CD8-positive, alpha-beta memory T cell (primary cell): ENCODE results near the gene XRCC4. TPM values are rescaled to one million over a fixed set of nuclear protein-coding genes. Genes with fewer than 3 reads are reported as not detected.
"Not testable (repeated sequence)": the region's sequence is repeated elsewhere in the genome, so short reads cannot be mapped to it uniquely, and the experiment has no call there.

ENCODE experiments used
- CTCF ChIA-PET: fragments of 350-600 bp; sonication (Branson Sonifier 250); formaldehyde crosslinking; loops from one replicate; lab custom pipeline; 2021; ENCODE audit warnings: antibody characterized with exemption; lab: Charles Lee
- POLR2A ChIA-PET: fragments of 350-600 bp; sonication (Branson Sonifier 250); formaldehyde crosslinking; loops from one replicate; lab custom pipeline; 2021; ENCODE audit warnings: antibody characterized with exemption; lab: Charles Lee
- DNase-seq, 5 donors: peaks; one replicate each; pipeline versions ENCODE4 v3.0.0 to v3.0.0-alpha.2; 2020 to 2022; ENCODE audit warnings: mixed read lengths in 1 of 5
- H3K27ac ChIP-seq: one replicate; pipeline ENCODE4 v1.7.0; 2013; ENCODE audit warnings: low read depth, mild to moderate bottlenecking, low read length, moderate library complexity
- H3K27me3 ChIP-seq: 2 replicates; pipeline ENCODE4 v1.7.0; 2013; ENCODE audit warnings: low read length, mild to moderate bottlenecking; ENCODE audit not compliant: insufficient read depth, poor library complexity, severe bottlenecking
- H3K36me3 ChIP-seq: 2 replicates; pipeline ENCODE4 v1.7.0; 2013; ENCODE audit warnings: mild to moderate bottlenecking, low read length, moderate library complexity; ENCODE audit not compliant: insufficient read depth
- H3K4me1 ChIP-seq: 2 replicates; pipeline ENCODE4 v1.7.0; 2013; ENCODE audit warnings: mild to moderate bottlenecking, low read length, moderate library complexity; ENCODE audit not compliant: insufficient read depth
- H3K4me3 ChIP-seq: 2 replicates; pipeline ENCODE4 v1.7.0; 2013; ENCODE audit warnings: mild to moderate bottlenecking, low read length
- H3K9me3 ChIP-seq: 2 replicates; pipeline ENCODE4 v1.7.0; 2013; ENCODE audit warnings: mild to moderate bottlenecking, low read length
- H3K27ac Mint-ChIP-seq, 8 donors: one replicate each; pipeline ENCODE4 v1.8.0; 2020 to 2021; ENCODE audit warnings: mixed read lengths in 8 of 8, mild to moderate bottlenecking in 6 of 8, inconsistent platforms in 3 of 8, moderate library complexity in 3 of 8
- H3K27me3 Mint-ChIP-seq, 2 donors: one replicate each; pipeline ENCODE4 v1.8.0; 2020 to 2021; ENCODE audit warnings: mixed read lengths in 2 of 2, mild to moderate bottlenecking in 1 of 2, moderate library complexity in 1 of 2
- H3K36me3 Mint-ChIP-seq, 3 donors: one replicate each; pipeline ENCODE4 v1.8.0; 2020 to 2021; ENCODE audit warnings: mixed read lengths in 3 of 3, inconsistent platforms in 1 of 3, mild to moderate bottlenecking in 1 of 3
- H3K4me1 Mint-ChIP-seq, 3 donors: one replicate each; pipeline ENCODE4 v1.8.0; 2020 to 2021; ENCODE audit warnings: mixed read lengths in 3 of 3, inconsistent platforms in 1 of 3, mild to moderate bottlenecking in 1 of 3
- H3K4me3 Mint-ChIP-seq, 7 donors: one replicate each; pipeline ENCODE4 v1.8.0; 2020 to 2021; ENCODE audit warnings: mixed read lengths in 7 of 7, mild to moderate bottlenecking in 6 of 7, moderate library complexity in 4 of 7, inconsistent platforms in 2 of 7
- H3K9me3 Mint-ChIP-seq, 5 donors: one replicate each; pipeline ENCODE4 v1.8.0; 2020 to 2022; ENCODE audit warnings: mixed read lengths in 5 of 5, mild to moderate bottlenecking in 3 of 5, moderate library complexity in 2 of 5, inconsistent platforms in 1 of 5
- polyA plus RNA-seq: library from polyadenylated mRNA; unstranded; fragments of 300-500 nt; fragmentation: Illumina TruSeq; gene quantifications from one replicate; pipeline ENCODE4 v1.2.3, GENCODE V29; 2021
- total RNA-seq, 2 experiments: library from RNA; stranded (reverse); gene quantifications; one replicate each; pipeline ENCODE4 v1.2.3, GENCODE V29; 2021

XRCC4 gene
- total and polyA plus RNA-seq, 3 experiments from 2014 or later, result 6.9 to 10.0 (median 8.3) TPM

- CTCF ChIA-PET, result no interaction called here
- Mint-ChIP-seq H3K4me1 (peaks cover 0 to 5% (median 4%) of the 10 kb centered on the region in 3 donors), H3K27me3 (no peaks in the 10 kb centered on the region), H3K27ac (no peak overlapping the region), H3K4me3 (no peak overlapping the region), H3K36me3 (peaks cover 2 to 4% (median 4%) of the 10 kb centered on the region in 3 donors), H3K9me3 (no peaks in the 10 kb centered on the region)
- Histone ChIP-seq H3K36me3 (no peaks in the 10 kb centered on the region), H3K4me1 (no peaks in the 10 kb centered on the region), H3K27ac (no peak overlapping the region), H3K27me3 (no peaks in the 10 kb centered on the region), H3K4me3 (no peak overlapping the region), H3K9me3 (no peaks in the 10 kb centered on the region)
- POLR2A ChIA-PET, result no interaction called here
- no peak for DNase-seq
Observed at GRCh38 chr5:83148370-83148769, 71.0 kb downstream of the XRCC4 start.

GRCh38 chr5:83149671-83150070 lies 72.3 kb downstream of the XRCC4 start:
- Histone ChIP-seq H3K4me1 (no peaks in the 10 kb centered on the region), H3K9me3 (no peaks in the 10 kb centered on the region), H3K27ac (no peak overlapping the region), H3K27me3 (no peaks in the 10 kb centered on the region), H3K4me3 (no peak overlapping the region), H3K36me3 (no peaks in the 10 kb centered on the region)
- Mint-ChIP-seq H3K9me3 (no peaks in the 10 kb centered on the region), H3K27me3 (no peaks in the 10 kb centered on the region), H3K36me3 (peaks cover 0 to 4% (median 2%) of the 10 kb centered on the region in 3 donors), H3K4me3 (no peak overlapping the region), H3K4me1 (peaks cover 0 to 5% (median 4%) of the 10 kb centered on the region in 3 donors), H3K27ac (no peak overlapping the region)
- POLR2A ChIA-PET, result no interaction called here
- no peak for DNase-seq
- CTCF ChIA-PET, result no interaction called here

GRCh38 chr5:83151821-83152220 lies 74.5 kb downstream of the XRCC4 start:
- H3K36me3 Mint-ChIP-seq, result no peaks in the 10 kb centered on the region
- Histone ChIP-seq H3K27me3 (no peaks in the 10 kb centered on the region), H3K27ac (no peak overlapping the region), H3K4me1 (no peaks in the 10 kb centered on the region), H3K9me3 (no peaks in the 10 kb centered on the region), H3K4me3 (no peak overlapping the region), H3K36me3 (no peaks in the 10 kb centered on the region)
- DNase-seq, result no peak
- no peaks in the 10 kb centered on the region for H3K9me3 Mint-ChIP-seq
- CTCF ChIA-PET, result no interaction called here
- H3K27me3 Mint-ChIP-seq, result no peaks in the 10 kb centered on the region
- H3K4me1 Mint-ChIP-seq, result peaks cover 0 to 5% (median 4%) of the 10 kb centered on the region in 3 donors
- POLR2A ChIA-PET, result no interaction called here
- no peak overlapping the region for H3K4me3 Mint-ChIP-seq
- no peak overlapping the region for H3K27ac Mint-ChIP-seq

GRCh38 chr5:83152996-83153395 lies 75.6 kb downstream of the XRCC4 start:
- H3K27ac ChIP-seq, H3K4me3 Mint-ChIP-seq, POLR2A ChIA-PET, CTCF ChIA-PET, H3K27ac Mint-ChIP-seq, H3K4me1 Mint-ChIP-seq, H3K4me1 ChIP-seq, H3K36me3 ChIP-seq, H3K27me3 ChIP-seq, DNase-seq, H3K36me3 Mint-ChIP-seq, H3K9me3 Mint-ChIP-seq, H3K4me3 ChIP-seq, H3K9me3 ChIP-seq, H3K27me3 Mint-ChIP-seq: not testable (repeated sequence)

GRCh38 chr5:83156001-83156400 lies 78.7 kb downstream of the XRCC4 start:
- no peaks in the 10 kb centered on the region for H3K36me3 Mint-ChIP-seq
- Histone ChIP-seq H3K36me3 (no peaks in the 10 kb centered on the region), H3K9me3 (no peaks in the 10 kb centered on the region), H3K27ac (no peak overlapping the region), H3K27me3 (no peaks in the 10 kb centered on the region), H3K4me1 (no peaks in the 10 kb centered on the region), H3K4me3 (no peak overlapping the region)
- no peaks in the 10 kb centered on the region for H3K9me3 Mint-ChIP-seq
- H3K4me1 Mint-ChIP-seq, result peaks cover 0 to 5% (median 4%) of the 10 kb centered on the region in 3 donors
- CTCF ChIA-PET, result no interaction called here
- H3K4me3 Mint-ChIP-seq, result no peak overlapping the region
- no peak overlapping the region for H3K27ac Mint-ChIP-seq
- DNase-seq, result no peak
- no peaks in the 10 kb centered on the region for H3K27me3 Mint-ChIP-seq
- POLR2A ChIA-PET, result no interaction called here

- no peak overlapping the region for H3K4me3 Mint-ChIP-seq
- Histone ChIP-seq H3K4me3 (no peak overlapping the region), H3K9me3 (no peaks in the 10 kb centered on the region), H3K27me3 (no peaks in the 10 kb centered on the region), H3K4me1 (no peaks in the 10 kb centered on the region), H3K36me3 (no peaks in the 10 kb centered on the region), H3K27ac (no peak overlapping the region)
- POLR2A ChIA-PET, result no interaction called here
- H3K27me3 Mint-ChIP-seq, result no peaks in the 10 kb centered on the region
- H3K27ac Mint-ChIP-seq, result no peak overlapping the region
- no peaks in the 10 kb centered on the region for H3K9me3 Mint-ChIP-seq
- peaks cover 0 to 5% (median 4%) of the 10 kb centered on the region in 3 donors for H3K4me1 Mint-ChIP-seq
- DNase-seq, result no peak
- no peaks in the 10 kb centered on the region for H3K36me3 Mint-ChIP-seq
- CTCF ChIA-PET, result no interaction called here
Observed at GRCh38 chr5:83157163-83157562, 79.8 kb downstream of the XRCC4 start.

- H3K27ac Mint-ChIP-seq, result no peak overlapping the region
- no peaks in the 10 kb centered on the region for H3K4me1 Mint-ChIP-seq
- no peaks in the 10 kb centered on the region for H3K27me3 ChIP-seq
- DNase-seq, result no peak
- H3K9me3 Mint-ChIP-seq, result no peaks in the 10 kb centered on the region
- no peak overlapping the region for H3K27ac ChIP-seq
- H3K36me3 Mint-ChIP-seq, result peaks cover 0 to 8% (median 3%) of the 10 kb centered on the region in 3 donors
- H3K36me3 ChIP-seq, result no peaks in the 10 kb centered on the region
- ChIA-PET POLR2A (interaction anchor here (0.6 kb wide), 1 partner anchor 1708 kb away, joined by 4 read pairs; no protein-coding TSS in a partner anchor), CTCF (no interaction called here)
- H3K9me3 ChIP-seq, result no peaks in the 10 kb centered on the region
- H3K27me3 Mint-ChIP-seq, result no peaks in the 10 kb centered on the region
- no peaks in the 10 kb centered on the region for H3K4me1 ChIP-seq
- no peak overlapping the region for H3K4me3 ChIP-seq
- no peak overlapping the region for H3K4me3 Mint-ChIP-seq
Observed at GRCh38 chr5:83162601-83163000, 85.3 kb downstream of the XRCC4 start.

GRCh38 chr5:83167538-83167937 lies 90.2 kb downstream of the XRCC4 start:
- H3K9me3 Mint-ChIP-seq, result no peaks in the 10 kb centered on the region
- Histone ChIP-seq H3K27ac (no peak overlapping the region), H3K27me3 (no peaks in the 10 kb centered on the region), H3K36me3 (no peaks in the 10 kb centered on the region), H3K9me3 (no peaks in the 10 kb centered on the region), H3K4me1 (no peaks in the 10 kb centered on the region), H3K4me3 (no peak overlapping the region)
- peaks cover 0 to 9% (median 3%) of the 10 kb centered on the region in 3 donors for H3K36me3 Mint-ChIP-seq
- no peak overlapping the region for H3K4me3 Mint-ChIP-seq
- CTCF ChIA-PET, result no interaction called here
- POLR2A ChIA-PET, result no interaction called here
- H3K27me3 Mint-ChIP-seq, result no peaks in the 10 kb centered on the region
- DNase-seq, result no peak
- H3K27ac Mint-ChIP-seq, result no peak overlapping the region
- H3K4me1 Mint-ChIP-seq, result no peaks in the 10 kb centered on the region
